Measurements from ENCODE around the gene IQCH.
"Not testable (repeated sequence)": the region's sequence is repeated elsewhere in the genome, so short reads cannot be mapped to it uniquely, and the experiment has no call there.

The IQCH gene

GRCh38 chr15:67335534-67336222 lies 81.1 kb downstream of the IQCH start:
- H3K27me3 Mint-ChIP-seq = peaks cover 1% of the 10 kb centered on the region
- DNase-seq (no peak), ATAC-seq (no peak)
- H3K9me3 Mint-ChIP-seq = no peaks in the 10 kb centered on the region
- no peaks in the 10 kb centered on the region for H3K36me3 Mint-ChIP-seq (ENCODE audit: low read depth)
- H3K27ac Mint-ChIP-seq = no peak overlapping the region
- no peaks in the 10 kb centered on the region for H3K4me1 Mint-ChIP-seq
- H3K4me3 Mint-ChIP-seq = no peak overlapping the region

DNA sequence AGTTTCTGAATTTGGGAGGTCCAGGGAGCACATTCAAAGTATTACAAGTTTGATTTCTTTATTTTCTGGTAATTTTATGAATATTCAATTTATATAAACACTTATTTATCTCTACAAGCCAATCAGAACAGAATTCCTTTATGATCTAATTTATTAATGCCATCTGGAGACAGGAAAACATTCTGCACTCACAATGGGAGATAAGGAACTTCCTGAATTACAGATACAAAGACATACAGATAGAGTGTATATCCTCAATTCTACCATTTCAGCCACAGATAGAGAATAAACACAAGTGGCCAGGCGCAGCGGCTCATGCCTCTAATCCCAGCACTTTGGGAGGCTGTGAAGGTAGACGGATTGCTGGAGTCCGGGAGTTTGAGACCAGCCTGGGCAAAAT lies 86.0 kb downstream of the IQCH start:
- no peak for ATAC-seq
- H3K4me3 Mint-ChIP-seq = no peak overlapping the region
- no peak overlapping the region for H3K27ac Mint-ChIP-seq
- H3K4me1 Mint-ChIP-seq = no peaks in the 10 kb centered on the region
- H3K27me3 Mint-ChIP-seq = no peaks in the 10 kb centered on the region
- H3K36me3 Mint-ChIP-seq (ENCODE audit: low read depth) = peaks cover 3% of the 10 kb centered on the region
- H3K9me3 Mint-ChIP-seq = peaks cover 13% of the 10 kb centered on the region
- no peak for DNase-seq

DNA sequence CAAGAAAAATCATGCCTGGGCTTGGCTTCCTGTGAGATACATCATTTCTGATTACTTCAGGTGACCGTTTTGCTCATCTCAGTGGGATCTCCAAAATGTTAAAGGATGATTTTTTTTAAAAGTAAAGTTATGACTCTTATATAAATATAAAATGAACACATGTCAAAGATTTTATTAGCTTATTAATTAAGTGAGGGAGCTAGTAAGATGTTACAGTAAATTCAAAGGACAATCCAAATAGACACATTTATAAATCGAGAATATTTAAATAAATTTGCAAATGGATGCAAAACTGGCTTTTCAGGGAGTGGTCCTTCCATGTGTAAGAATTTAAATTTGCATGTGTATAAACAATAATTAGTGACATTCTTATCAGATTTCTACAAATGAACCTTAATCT lies 87.0 kb downstream of the IQCH start:
- no peaks in the 10 kb centered on the region for H3K27me3 Mint-ChIP-seq
- DNase-seq = no peak
- peaks cover 14% of the 10 kb centered on the region for H3K9me3 Mint-ChIP-seq
- H3K27ac Mint-ChIP-seq = no peak overlapping the region
- no peak overlapping the region for H3K4me3 Mint-ChIP-seq
- ATAC-seq = no peak
- peaks cover 3% of the 10 kb centered on the region for H3K36me3 Mint-ChIP-seq (ENCODE audit: low read depth)
- no peaks in the 10 kb centered on the region for H3K4me1 Mint-ChIP-seq

- H3K9me3 Mint-ChIP-seq = peaks cover 24% of the 10 kb centered on the region
- no peaks in the 10 kb centered on the region for H3K4me1 Mint-ChIP-seq
- no peak overlapping the region for H3K4me3 Mint-ChIP-seq
- H3K27me3 Mint-ChIP-seq = no peaks in the 10 kb centered on the region
- no peak overlapping the region for H3K27ac Mint-ChIP-seq
- ATAC-seq (no peak), DNase-seq (no peak)
- peaks cover 3% of the 10 kb centered on the region for H3K36me3 Mint-ChIP-seq (ENCODE audit: low read depth)
These were observed 88.6 kb downstream of the IQCH start for GRCh38 chr15:67343206-67343605.

- peaks cover 3% of the 10 kb centered on the region for H3K36me3 Mint-ChIP-seq (ENCODE audit: low read depth)
- peaks cover 26% of the 10 kb centered on the region for H3K9me3 Mint-ChIP-seq
- H3K4me3 Mint-ChIP-seq = no peak overlapping the region
- no peak overlapping the region for H3K27ac Mint-ChIP-seq
- no peaks in the 10 kb centered on the region for H3K27me3 Mint-ChIP-seq
- ATAC-seq (no peak), DNase-seq (no peak)
- no peaks in the 10 kb centered on the region for H3K4me1 Mint-ChIP-seq
These were observed 95.0 kb downstream of the IQCH start for GRCh38 chr15:67349634-67350033.

DNA sequence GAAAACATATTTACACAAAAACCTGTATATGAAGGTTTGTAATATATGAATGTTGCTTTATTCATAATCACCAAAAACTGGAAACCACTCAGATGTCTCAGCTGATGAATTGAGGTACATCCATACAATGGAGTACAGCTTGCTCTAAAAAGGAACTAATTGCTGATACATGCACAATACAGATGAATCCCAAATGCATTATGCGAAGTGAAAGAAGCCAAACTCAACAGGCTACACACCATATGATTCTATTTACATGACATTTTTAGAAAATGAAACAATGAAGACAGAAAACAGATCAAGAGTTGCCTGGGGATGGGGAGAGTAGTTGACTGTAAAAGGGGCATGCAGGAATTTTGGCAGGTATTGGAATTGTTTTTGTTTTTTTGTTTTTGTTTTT lies 95.5 kb downstream of the IQCH start:
- no peak for DNase-seq

GRCh38 chr15:67358391-67358790 lies 103.8 kb downstream of the IQCH start:
- ATAC-seq (no peak), DNase-seq (no peak)
- Mint-ChIP-seq H3K27me3 (no peaks in the 10 kb centered on the region), H3K27ac (no peak overlapping the region), H3K4me3 (no peak overlapping the region), H3K4me1 (no peaks in the 10 kb centered on the region), H3K36me3 (ENCODE audit: low read depth) (no peaks in the 10 kb centered on the region), H3K9me3 (no peaks in the 10 kb centered on the region)

More for the DNA sequence above, 95.5 kb downstream of the IQCH start:
- peaks cover 24% of the 10 kb centered on the region for H3K9me3 Mint-ChIP-seq
- H3K27ac Mint-ChIP-seq = no peak overlapping the region
- no peak overlapping the region for H3K4me3 Mint-ChIP-seq
- no peak for ATAC-seq
- H3K27me3 Mint-ChIP-seq = no peaks in the 10 kb centered on the region
- no peaks in the 10 kb centered on the region for H3K4me1 Mint-ChIP-seq
- H3K36me3 Mint-ChIP-seq (ENCODE audit: low read depth) = peaks cover 2% of the 10 kb centered on the region

DNA sequence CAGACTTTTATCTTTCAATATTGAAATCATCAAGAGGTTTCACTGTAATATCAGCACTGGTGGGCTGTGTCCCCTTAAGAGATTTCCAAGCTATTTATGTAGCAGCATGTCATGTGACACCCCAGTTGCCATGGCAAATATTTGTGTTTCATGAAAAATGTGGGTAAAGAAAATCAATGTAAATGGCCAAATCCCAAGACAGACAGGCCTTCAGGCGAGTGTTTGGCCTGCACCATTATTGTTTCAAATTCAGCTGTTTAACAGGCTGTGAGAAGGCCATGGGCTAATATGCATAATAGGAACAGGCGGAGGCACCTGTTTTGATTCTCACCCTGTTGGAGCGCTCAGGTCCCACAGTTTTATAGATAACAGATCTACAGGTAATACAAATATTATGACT lies 104.2 kb downstream of the IQCH start:
- no peaks in the 10 kb centered on the region for H3K36me3 Mint-ChIP-seq (ENCODE audit: low read depth)
- DNase-seq (no peak), ATAC-seq (no peak)
- no peaks in the 10 kb centered on the region for H3K9me3 Mint-ChIP-seq
- H3K4me3 Mint-ChIP-seq = no peak overlapping the region
- H3K27ac Mint-ChIP-seq = no peak overlapping the region
- no peaks in the 10 kb centered on the region for H3K27me3 Mint-ChIP-seq
- H3K4me1 Mint-ChIP-seq = no peaks in the 10 kb centered on the region

- Mint-ChIP-seq H3K27me3 (no peaks in the 10 kb centered on the region), H3K27ac (no peak overlapping the region), H3K36me3 (ENCODE audit: low read depth) (no peaks in the 10 kb centered on the region), H3K9me3 (no peaks in the 10 kb centered on the region), H3K4me3 (no peak overlapping the region), H3K4me1 (no peaks in the 10 kb centered on the region)
- DNase-seq (no peak), ATAC-seq (no peak)
These were observed 105.0 kb downstream of the IQCH start for GRCh38 chr15:67359431-67360079.

- no peak overlapping the region for H3K4me3 Mint-ChIP-seq
- no peaks in the 10 kb centered on the region for H3K27me3 Mint-ChIP-seq
- no peaks in the 10 kb centered on the region for H3K4me1 Mint-ChIP-seq
- no peak for DNase-seq
- ATAC-seq = no peak
- no peak overlapping the region for H3K27ac Mint-ChIP-seq
- no peaks in the 10 kb centered on the region for H3K9me3 Mint-ChIP-seq
- H3K36me3 Mint-ChIP-seq (ENCODE audit: low read depth) = no peaks in the 10 kb centered on the region
These were observed 106.5 kb downstream of the IQCH start for GRCh38 chr15:67361100-67361499.

GRCh38 chr15:67363712-67364111 lies 109.1 kb downstream of the IQCH start:
- H3K4me1 Mint-ChIP-seq; H3K36me3 Mint-ChIP-seq (ENCODE audit: low read depth); H3K9me3 Mint-ChIP-seq; DNase-seq; H3K27me3 Mint-ChIP-seq; ATAC-seq; H3K4me3 Mint-ChIP-seq; H3K27ac Mint-ChIP-seq: not testable (repeated sequence)

DNA sequence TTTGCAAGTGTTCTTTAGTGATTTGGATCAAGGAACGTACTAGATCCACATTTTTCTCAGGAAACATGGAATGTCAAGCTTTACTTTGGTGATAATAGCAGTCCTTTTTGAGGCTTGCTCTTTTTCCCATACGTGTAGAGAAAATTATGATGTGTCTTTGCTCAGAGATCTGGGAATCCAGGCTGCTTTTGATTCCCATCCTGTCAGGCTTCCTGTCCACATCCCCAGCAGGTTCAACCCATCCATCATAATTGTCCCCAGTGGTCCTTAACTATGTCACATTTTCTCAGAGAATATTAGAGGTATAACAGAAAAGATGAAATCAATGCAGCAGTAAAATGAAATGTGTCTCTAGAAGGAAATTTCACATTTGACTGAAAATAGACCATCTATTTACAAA lies 111.4 kb downstream of the IQCH start:
- H3K27ac Mint-ChIP-seq = no peak overlapping the region
- H3K4me3 Mint-ChIP-seq = no peak overlapping the region
- no peaks in the 10 kb centered on the region for H3K36me3 Mint-ChIP-seq (ENCODE audit: low read depth)
- H3K27me3 Mint-ChIP-seq = peaks cover 1% of the 10 kb centered on the region
- no peak for DNase-seq
- no peaks in the 10 kb centered on the region for H3K9me3 Mint-ChIP-seq
- H3K4me1 Mint-ChIP-seq = peaks cover 3% of the 10 kb centered on the region
- ATAC-seq = no peak

DNA sequence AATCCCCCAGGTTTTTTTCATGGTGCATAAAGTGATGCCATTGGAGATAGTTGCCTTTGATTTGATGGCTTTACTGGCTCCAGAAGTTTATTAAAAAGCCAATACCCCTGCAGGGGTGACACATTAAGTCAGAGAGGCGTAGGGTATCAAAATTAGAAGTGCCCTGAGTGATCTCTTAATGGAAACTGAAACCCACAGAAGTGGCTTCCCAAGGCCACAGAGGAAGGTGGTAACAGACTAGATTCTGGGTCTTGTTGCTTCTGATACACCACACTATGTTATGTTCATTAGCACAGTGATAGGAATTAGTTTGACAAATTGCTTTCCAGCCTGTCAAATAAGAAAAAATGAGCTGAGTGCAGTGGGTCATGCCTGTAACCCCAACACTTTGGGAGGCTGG lies 112.3 kb downstream of the IQCH start:
- peak; percentile 68 for ATAC-seq
- no peak for DNase-seq
- Mint-ChIP-seq H3K36me3 (ENCODE audit: low read depth) (no peaks in the 10 kb centered on the region), H3K4me3 (no peak overlapping the region), H3K27me3 (peaks cover 1% of the 10 kb centered on the region), H3K27ac (no peak overlapping the region), H3K4me1 (peaks cover 3% of the 10 kb centered on the region), H3K9me3 (no peaks in the 10 kb centered on the region)

DNA sequence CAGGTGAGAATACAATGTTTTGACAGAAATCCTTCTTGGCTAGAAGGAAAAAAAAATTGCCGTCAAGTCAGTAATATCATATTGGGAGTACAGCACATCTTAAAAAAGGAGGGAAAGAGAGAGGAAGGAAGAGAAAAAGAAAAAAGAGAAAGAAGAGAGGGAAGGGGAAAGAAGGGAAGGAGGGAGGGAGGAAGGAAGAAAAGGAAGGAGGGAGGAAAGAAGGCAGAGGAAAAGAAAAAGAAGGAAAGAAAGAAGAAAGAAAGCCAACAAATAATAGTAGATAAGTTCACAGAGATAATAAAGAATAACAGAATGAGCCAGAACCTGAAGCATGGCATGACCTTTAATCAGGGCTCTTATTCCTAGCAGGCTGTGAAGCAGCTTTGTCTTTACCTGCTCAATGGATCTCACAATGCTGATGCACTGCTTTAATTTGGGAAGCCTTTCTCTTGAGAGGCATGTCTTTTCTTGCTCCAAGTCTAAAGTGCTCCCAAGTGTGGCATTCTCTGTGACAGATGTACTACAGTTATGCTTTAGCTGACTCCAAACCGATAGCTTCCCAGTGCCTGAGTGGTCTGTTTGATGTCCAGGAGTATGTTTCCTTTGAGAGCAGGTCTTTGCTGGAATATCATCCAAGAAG lies 114.9 kb downstream of the IQCH start:
- H3K36me3 Mint-ChIP-seq (ENCODE audit: low read depth) = no peaks in the 10 kb centered on the region
- H3K27ac Mint-ChIP-seq = no peak overlapping the region
- H3K27me3 Mint-ChIP-seq = peaks cover 1% of the 10 kb centered on the region
- H3K4me1 Mint-ChIP-seq = peaks cover 3% of the 10 kb centered on the region
- no peaks in the 10 kb centered on the region for H3K9me3 Mint-ChIP-seq
- DNase-seq = no peak
- H3K4me3 Mint-ChIP-seq = no peak overlapping the region
- ATAC-seq = no peak

DNA sequence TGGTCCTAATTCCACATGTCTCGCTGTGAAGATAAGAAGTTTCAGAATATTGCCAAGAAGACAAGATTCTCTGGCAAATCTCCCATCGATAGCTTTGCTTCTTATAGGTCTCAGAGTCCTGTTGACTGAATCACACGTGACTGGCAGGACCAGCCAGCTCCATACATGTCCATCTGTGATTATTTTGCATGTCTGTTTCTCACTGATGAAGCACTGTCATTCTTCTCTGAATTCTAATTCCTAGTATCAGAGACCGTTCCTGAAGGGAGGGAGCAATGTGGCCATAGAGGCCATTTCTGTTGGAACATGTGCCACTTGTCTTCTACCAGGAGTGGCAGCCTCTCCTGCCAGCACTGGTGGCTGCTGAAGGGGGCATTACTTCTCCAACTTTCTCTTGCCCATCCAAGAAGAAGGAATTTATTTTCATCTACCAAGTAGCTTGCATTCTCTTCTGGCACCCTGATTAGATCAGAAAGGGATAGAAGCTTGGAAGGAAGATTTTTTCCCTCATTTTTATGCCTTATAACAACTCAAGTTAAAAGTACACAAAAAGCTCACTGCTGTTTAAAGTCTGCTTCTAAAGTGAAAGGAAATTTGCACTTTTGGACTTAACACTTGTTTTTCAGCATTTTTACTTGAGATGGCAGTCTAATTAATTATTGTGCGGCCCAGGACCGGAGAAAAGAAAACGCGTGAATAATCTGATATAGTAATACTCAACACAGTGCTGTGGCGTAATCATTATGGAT lies 115.8 kb downstream of the IQCH start:
- no peaks in the 10 kb centered on the region for H3K9me3 Mint-ChIP-seq
- no peak for ATAC-seq
- DNase-seq = no peak

More for the DNA sequence above, 115.8 kb downstream of the IQCH start:
- Mint-ChIP-seq H3K4me1 (peaks cover 3% of the 10 kb centered on the region), H3K27ac (no peak overlapping the region), H3K4me3 (no peak overlapping the region), H3K27me3 (peaks cover 1% of the 10 kb centered on the region), H3K36me3 (ENCODE audit: low read depth) (no peaks in the 10 kb centered on the region)
